Right lobe of liver (tissue), 6 donors: ENCODE measurements around the gene FOLR3. TPM values are rescaled to one million over a fixed set of nuclear protein-coding genes. Genes with fewer than 3 reads are reported as not detected.

ENCODE experiments used
- ATAC-seq, 4 donors: fragments of 200-7000 bp; cut with Tn5 transposase; one replicate each; pipeline ENCODE4 v1.9.1; 2020; ENCODE audit warnings: mild to moderate bottlenecking in 4 of 4, moderate library complexity in 4 of 4
- DNase-seq, 3 donors: peaks; one replicate each; pipeline ENCODE4 v3.0.0-alpha.2; 2020
- H3K27ac ChIP-seq, 3 donors: fragments of 200-600 bp; one replicate each; pipeline ENCODE4 v1.8.0; 2022
- H3K27me3 ChIP-seq, 2 donors: fragments of 200-600 bp; one replicate each; pipeline ENCODE4 v1.8.0; 2022
- H3K36me3 ChIP-seq, 4 donors: fragments of 200-600 bp; sonication (generic) in 1 of 4; one replicate each; pipeline versions ENCODE4 v1.5.1 to v1.8.0; 2017 to 2022; ENCODE audit warnings: control low read depth in 1 of 4
- H3K4me1 ChIP-seq, 4 donors: fragments of 200-600 bp; sonication (generic) in 1 of 4; one replicate each; pipeline versions ENCODE4 v1.5.1 to v1.8.0; 2017 to 2022; ENCODE audit warnings: control low read depth in 1 of 4
- H3K4me3 ChIP-seq, 3 donors: fragments of 200-600 bp; one replicate each; pipeline ENCODE4 v1.8.0; 2022
- H3K9me3 ChIP-seq, 4 donors: fragments of 200-600 bp; sonication (generic) in 1 of 4; one replicate each; pipeline versions ENCODE4 v1.5.1 to v1.8.0; 2017 to 2022; ENCODE audit warnings: control low read depth in 1 of 4
- POLR2A ChIP-seq: fragments of 450-650 bp; IDR thresholded peaks from one replicate; pipeline ENCODE4 v1.6.1; 2017; ENCODE audit warnings: antibody characterized with exemption, mild to moderate bottlenecking
- WGBS: methylation state at CpG from one replicate; pipeline ENCODE4 v1.1.6; 2018; ENCODE audit warnings: low coverage, low lambda C conversion rate; ENCODE audit not compliant: insufficient coverage; ENCODE audit errors: missing lambda C conversion rate; 5-methylcytosine and 5-hydroxymethylcytosine counted together
- intact Hi-C, 2 donors: fragments of 100-400 bp; cut with DNase I; formaldehyde crosslinking; loops; one replicate each; pipeline versions ENCODE4 v1.11.2 to v1.14.1; 2022
- total RNA-seq, 6 experiments: library from RNA; depleted of rRNA in 2 of 6; stranded (reverse); fragments of >200 nt in 2 of 6; fragmentation: NEBNext Ultra II Directional in 3 of 6; extraction: Animal tissue kit (Norgen Biotek cat#: 25700) in 3 of 6; gene quantifications; one replicate each; pipeline versions ENCODE4 v1.1.0 to v1.2.4, GENCODE V29; 2016 to 2023
- TF ChIP-seq, protein P1 (sequence below), 4 donors: fragments of 200-600 bp in 3 of 4; fragments of 450-650 bp in 1 of 4; IDR thresholded peaks; one replicate each; pipeline versions ENCODE4 v1.5.1 to v1.8.0; 2016 to 2022; ENCODE audit warnings: antibody characterized with exemption in 4 of 4, mild to moderate bottlenecking in 2 of 4
- donor health status: DM: no; HTN: yes; CAD: no.
- donor health status: DM: no; HTN: no; CAD: no.
- donor health status: DM: no; HTN: no; CAD: no.
- donor health status: DM: no; HTN: yes; CAD: no.
- donor health status: DM: no; HTN: yes; CAD: no.

The FOLR3 gene
- total RNA-seq, 6 experiments from 2014 or later = 0.27 to 0.98 (median 0.75) TPM; not detected in 3

DNA sequence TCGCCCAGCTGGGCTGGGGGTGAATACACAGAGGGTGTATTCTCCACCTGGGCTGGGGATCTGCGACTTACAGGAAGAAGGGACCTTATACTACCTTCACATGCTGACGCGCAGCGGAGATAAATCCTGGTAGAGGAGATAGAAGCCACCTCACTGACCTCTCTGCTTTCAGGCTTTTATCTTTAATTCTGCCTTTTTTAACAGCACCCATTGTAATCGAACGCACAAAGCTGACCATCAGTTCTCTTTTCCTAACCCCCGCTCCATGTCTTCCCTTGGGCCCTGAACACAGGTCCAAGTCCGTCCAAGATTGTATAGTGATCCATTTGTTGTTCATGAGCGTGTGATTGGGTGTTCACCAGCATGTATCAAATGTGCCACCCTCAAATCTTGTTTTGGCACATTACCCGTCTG, 31.8 kb upstream of the FOLR3 start:
- H3K4me3 ChIP-seq = peak overlapping the region; percentile 83 to 99 (median 99)
- TF ChIP-seq POLR2A = no peak
- TF ChIP-seq, protein P1, sequence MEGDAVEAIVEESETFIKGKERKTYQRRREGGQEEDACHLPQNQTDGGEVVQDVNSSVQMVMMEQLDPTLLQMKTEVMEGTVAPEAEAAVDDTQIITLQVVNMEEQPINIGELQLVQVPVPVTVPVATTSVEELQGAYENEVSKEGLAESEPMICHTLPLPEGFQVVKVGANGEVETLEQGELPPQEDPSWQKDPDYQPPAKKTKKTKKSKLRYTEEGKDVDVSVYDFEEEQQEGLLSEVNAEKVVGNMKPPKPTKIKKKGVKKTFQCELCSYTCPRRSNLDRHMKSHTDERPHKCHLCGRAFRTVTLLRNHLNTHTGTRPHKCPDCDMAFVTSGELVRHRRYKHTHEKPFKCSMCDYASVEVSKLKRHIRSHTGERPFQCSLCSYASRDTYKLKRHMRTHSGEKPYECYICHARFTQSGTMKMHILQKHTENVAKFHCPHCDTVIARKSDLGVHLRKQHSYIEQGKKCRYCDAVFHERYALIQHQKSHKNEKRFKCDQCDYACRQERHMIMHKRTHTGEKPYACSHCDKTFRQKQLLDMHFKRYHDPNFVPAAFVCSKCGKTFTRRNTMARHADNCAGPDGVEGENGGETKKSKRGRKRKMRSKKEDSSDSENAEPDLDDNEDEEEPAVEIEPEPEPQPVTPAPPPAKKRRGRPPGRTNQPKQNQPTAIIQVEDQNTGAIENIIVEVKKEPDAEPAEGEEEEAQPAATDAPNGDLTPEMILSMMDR (IDR thresholded peaks at IDR 0.05) = no peak
- peak overlapping the region; percentile 63 to 97 (median 89) for H3K27ac ChIP-seq
- DNase-seq (no peak), ATAC-seq (no peak)
- intact Hi-C loops = no loop called here
- H3K9me3 ChIP-seq = no peaks in the 10 kb centered on the region
- H3K36me3 ChIP-seq = peaks cover 0 to 8% (median 2%) of the 10 kb centered on the region in 4 donors
- no peaks in the 10 kb centered on the region for H3K27me3 ChIP-seq
- peaks cover 0 to 22% (median 14%) of the 10 kb centered on the region in 4 donors for H3K4me1 ChIP-seq
- 89% methylated on average over 9 of the region's 11 CpGs for WGBS

DNA sequence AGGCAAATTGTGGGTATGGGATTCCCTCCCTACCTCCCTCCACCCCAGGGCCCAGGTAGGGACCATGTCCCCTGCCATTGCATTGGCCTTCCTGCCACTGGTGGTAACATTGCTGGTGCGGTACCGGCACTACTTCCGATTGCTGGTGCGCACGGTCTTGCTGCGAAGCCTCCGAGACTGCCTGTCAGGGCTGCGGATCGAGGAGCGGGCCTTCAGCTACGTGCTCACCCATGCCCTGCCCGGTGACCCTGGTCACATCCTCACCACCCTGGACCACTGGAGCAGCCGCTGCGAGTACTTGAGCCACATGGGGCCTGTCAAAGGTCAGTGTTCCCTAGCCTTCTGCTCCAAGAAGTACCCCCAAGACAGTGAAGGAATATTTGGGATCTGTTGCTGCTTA, 29.6 kb upstream of the FOLR3 start, which contains the start of gene TOMT:
TOMT (plus strand) TSS at position 37 of the 400 bp plus-strand sequence; CDS start at position 65, 28 bp downstream.
- Histone ChIP-seq H3K36me3 (no peaks in the 10 kb centered on the region), H3K27ac (no peak within 1 kb of the TSS), H3K4me3 (no peak within 1 kb of the TSS), H3K27me3 (no peaks in the 10 kb centered on the region), H3K9me3 (no peaks in the 10 kb centered on the region), H3K4me1 (peaks cover 0 to 22% (median 13%) of the 10 kb centered on the region in 4 donors)
- TF ChIP-seq, protein P1 (IDR thresholded peaks at IDR 0.05) = no peak
- no peak for TF ChIP-seq POLR2A
- DNase-seq = no peak
- WGBS = no CpG with 5 or more reads among the region's 14 CpGs
- ATAC-seq = no peak
- intact Hi-C loops = no loop called here

DNA sequence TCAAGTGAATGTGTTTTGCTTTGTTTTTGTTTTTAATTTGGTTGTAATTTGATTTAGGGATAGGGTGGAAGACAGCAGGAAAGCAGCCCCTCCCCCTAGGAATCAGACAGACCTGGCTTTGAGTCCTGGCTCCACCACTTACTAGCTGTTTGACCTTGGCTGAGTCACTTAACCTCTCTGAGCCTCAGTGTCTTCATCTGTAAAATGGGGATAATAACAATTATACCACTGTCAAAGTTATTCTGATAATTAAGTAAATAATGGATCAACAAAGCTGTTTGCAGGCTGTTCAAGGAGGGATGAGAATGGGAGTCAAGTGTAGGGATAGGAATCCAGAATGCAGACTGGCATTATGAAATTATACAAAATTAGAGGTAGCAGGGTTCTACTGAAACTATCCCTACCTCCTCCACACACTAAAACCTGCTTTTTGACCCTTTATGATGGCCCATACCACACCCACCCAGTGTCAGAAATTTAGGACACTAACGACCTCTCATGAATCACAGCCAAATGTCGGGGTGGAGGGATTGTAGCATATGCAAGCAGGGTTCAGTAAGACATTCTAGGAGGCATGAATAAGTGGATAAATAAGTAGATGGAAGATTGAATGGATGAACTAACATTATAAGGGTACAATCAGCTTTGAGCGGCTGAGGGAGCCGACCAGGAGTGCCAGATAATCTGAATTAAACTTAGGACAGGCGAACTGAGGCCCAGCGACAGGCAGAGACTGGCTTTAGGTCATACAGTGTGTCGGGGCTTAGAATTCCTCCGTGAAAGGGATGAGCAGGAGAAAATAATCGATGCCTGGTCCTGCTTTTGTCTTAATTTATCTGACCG, 24.0 kb upstream of the FOLR3 start:
- ATAC-seq (no peak), DNase-seq (no peak)
- H3K27me3 ChIP-seq = no peaks in the 10 kb centered on the region
- H3K9me3 ChIP-seq = no peaks in the 10 kb centered on the region
- peaks cover 0 to 4% (median 1%) of the 10 kb centered on the region in 4 donors for H3K4me1 ChIP-seq
- 2% methylated on average over 10 of the region's 10 CpGs for WGBS
- peak overlapping the region; percentile 36 to 73 (median 69) for H3K4me3 ChIP-seq
- H3K27ac ChIP-seq = peak overlapping the region; percentile 96 to 98 (median 96)
- TF ChIP-seq, protein P1 (IDR thresholded peaks at IDR 0.05) = no peak
- TF ChIP-seq POLR2A = no peak
- no peaks in the 10 kb centered on the region for H3K36me3 ChIP-seq
- intact Hi-C loops = no loop called here

DNA sequence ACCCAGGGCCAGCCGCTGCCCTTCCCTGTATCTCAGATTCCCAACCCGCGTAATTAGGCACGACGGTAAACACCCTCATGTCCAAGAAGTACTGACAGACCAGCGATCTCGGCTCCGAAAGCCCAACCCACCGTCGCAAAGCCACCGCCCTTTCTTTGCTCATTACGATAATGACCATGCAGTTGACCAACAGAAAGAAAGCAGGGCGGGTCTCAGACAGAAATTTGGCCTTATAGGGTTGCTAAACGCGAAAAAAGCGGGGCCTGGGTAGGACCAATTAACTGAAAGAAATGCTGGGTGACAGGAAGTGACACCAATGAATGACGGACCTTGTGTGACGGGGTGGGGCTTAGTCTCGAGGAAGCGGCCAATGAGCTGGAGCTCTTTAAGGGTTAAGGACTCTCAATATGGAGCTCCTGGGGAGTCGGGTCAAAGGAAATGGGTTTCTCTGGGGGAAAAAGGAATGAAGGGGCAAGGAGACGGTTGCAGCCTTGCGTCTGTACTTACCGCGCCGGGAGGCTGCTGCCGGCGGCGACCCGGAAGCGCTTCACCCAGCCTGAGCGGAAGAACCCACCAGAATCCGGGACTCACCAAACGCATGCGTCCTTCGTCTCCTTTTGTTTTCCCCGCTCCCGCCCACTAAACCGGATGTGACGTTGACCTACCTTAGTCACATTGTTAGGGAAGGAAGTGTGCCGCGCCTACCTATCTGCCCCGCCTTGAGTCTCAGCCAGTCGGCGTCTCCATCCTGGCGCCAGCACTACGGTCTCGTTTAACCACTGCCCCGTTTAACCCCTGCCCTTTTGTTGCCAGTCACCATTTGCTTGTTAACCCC, 23.2 kb upstream of the FOLR3 start, which contains the start of gene ANAPC15:
ANAPC15 (minus strand) TSS at position 553 of the 835 bp plus-strand sequence. CDS start 1,419 bp downstream, outside the sequence.
- H3K36me3 ChIP-seq = no peaks in the 10 kb centered on the region
- H3K4me3 ChIP-seq = peak within 1 kb of the TSS; percentile 61 to 73 (median 69)
- H3K27ac ChIP-seq = peak within 1 kb of the TSS; percentile 96 to 98 (median 96)
- TF ChIP-seq, protein P1 (IDR thresholded peaks at IDR 0.05) = no peak
- TF ChIP-seq POLR2A = peak; percentile 92
- DNase-seq (peak; percentile 94 to 99 (median 98)), ATAC-seq (peak; percentile 91 to 94 (median 92))
- peaks cover 0 to 4% (median 1%) of the 10 kb centered on the region in 4 donors for H3K4me1 ChIP-seq
- no peaks in the 10 kb centered on the region for H3K27me3 ChIP-seq
- WGBS = under 1% methylated on average over 30 of the region's 49 CpGs
- H3K9me3 ChIP-seq = no peaks in the 10 kb centered on the region
- intact Hi-C loops = no loop called here
